HG03196 (cell line): ENCODE data around the gene TAF4.

Source experiments
- ATAC-seq: cut with Tn5 transposase; IDR thresholded peaks from one replicate; pipeline ENCODE4 v1.9.1; 2021; ENCODE audit not compliant: unreplicated experiment

TAF4 gene

DNA sequence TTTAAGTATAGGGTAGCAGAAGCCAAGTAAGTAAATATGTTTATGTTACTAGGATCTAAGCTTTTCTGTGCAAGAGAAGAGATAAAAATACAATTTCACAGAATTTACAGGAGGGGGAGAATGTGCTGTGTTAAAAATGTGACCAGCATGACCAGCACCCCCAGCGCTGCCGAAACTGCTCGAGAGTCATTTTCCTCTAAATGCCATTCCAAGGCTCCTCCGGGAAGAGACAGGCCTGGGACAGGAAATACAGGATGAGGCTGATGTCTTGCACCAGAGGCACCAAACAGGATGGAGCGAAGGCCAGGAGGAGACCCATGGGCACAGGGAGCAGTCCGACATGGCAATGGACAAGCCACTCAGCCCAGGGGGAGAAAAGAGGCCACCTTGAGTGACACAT, 21.1 kb downstream of the TAF4 start:
- ATAC-seq: no peak

DNA sequence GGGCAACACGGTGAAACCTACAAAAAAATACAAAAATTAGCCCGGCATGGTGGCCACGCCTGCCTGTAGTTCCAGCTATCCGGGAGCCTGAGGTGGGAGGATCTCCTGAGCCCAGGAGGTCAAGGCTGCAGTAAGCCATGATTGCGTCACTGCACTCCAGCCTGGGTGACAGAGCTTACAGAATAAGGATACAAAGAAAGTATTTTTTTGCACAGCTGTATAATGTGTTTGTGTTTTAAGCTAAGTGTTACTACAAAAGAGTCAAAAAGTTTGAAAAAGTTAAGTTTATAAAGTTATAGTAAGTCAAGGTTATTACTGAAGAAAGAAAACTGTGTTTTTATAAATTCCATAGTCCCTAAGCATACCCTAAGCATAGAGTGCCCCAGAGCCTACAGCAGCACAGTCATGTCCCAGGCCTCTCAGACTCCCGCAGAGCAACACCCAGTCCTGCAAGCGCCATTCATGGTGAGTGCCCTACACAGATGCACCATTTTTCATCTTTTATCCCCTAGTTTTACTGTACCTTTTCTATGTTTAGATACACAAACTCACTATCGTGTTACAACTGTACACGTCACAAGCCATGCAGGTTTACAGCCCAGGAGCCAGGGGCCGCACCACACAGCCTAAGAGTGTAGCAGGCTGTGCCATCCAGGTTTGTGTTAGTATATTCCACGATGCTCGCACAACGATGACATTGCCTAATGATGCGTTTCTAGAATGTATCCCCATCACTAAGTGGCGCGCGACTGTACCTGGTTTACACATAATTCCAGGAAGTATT, 22.4 kb downstream of the TAF4 start:
- no peak for ATAC-seq

DNA sequence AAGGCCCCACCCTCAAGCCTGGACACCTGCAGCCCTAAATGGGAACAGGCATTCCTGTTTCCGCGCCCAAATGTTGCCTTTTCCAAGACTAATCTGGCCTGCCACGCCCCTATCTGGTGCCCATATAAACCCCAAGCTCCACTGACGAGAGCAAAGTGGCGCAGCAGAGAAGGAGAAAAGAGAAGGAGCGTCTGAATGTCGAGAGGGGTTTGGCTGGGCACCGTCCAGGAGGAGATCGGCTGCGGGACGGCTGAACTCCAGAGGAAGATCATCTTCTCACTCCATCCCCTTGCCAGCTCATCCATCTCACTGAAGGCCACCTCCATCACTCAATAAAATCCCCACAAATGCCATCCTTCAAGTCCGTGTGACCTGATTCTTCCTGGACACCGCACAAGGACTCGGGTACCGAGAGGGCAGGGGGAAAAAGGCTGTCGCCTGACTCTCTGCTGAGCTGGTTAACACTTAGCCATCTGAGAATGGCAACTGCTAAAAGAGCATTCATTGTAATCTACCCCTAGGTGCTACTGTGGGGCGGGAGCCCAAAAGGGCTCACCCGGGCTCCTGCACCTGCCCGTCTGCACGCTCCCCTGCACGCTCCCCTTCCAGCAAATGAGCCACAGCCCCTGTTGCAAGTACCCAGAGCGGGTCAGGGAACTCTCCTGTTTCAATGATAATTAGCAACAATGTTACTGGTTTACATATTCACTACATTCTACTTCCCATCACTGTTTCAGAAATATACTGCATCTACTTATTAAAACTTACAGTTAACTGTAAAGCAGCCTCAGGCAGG, 23.5 kb downstream of the TAF4 start:
- ATAC-seq: no peak

DNA sequence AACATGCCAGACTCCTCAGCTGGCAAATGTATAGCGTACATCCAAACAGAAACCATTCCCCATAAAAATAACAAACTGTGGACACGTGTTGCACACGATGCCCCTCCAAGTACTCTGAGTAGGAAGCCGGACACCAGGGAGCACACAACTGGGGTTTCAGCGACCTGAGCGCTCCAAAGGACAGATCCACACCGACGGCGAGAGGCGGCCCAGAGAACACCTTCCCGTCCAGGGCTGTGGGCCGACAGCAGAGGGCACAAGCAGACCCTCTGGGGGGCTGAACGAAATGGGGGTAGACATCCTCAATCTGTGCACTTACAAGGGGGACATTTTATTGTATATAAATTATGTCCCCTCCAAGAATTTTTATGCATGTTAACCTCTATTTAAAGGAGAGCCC, 24.7 kb downstream of the TAF4 start:
- ATAC-seq: no peak

DNA sequence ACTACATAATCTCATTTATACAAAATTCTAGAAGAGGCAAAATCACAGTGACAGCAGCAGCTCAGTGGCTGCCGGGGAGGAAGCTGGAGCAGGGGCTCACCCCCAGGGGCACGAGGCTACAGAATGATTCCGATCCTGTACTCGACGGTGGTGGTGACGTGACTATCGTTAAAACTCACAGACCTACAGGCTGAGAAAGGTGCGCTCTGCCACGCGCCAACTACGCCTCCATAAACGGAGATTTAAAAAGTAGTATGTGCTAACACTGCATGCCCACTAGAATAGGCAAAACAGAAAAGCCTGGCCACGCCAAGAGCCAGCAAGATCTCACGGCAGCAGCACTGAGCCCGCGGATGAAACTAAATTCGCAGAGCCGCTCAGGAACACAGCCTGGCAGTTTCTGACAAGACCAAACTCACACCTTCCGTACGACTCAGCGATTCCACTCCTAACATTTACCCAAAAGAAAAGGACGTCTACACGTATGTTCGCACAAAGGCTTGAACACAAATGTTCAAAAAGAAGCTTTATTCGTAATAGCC, 25.2 kb downstream of the TAF4 start:
- ATAC-seq: no peak

DNA sequence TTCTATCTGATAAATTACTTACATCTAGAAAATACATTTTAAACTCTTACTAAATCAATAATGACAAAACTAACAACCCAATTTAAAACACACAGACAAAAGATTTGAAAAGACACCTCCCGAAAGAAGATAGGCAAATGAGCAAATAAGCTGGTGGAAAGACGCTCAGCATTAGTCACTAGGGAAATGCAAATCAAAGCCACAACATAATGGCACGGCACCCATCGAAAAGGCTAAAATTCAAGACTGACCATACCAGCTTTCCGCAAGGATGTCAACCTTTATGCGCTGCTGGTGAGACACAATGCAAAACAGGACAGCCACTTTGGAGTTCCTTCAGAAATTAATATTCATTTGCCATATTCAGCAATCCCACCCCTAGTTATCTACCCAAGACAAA, 25.9 kb downstream of the TAF4 start:
- no peak for ATAC-seq

DNA sequence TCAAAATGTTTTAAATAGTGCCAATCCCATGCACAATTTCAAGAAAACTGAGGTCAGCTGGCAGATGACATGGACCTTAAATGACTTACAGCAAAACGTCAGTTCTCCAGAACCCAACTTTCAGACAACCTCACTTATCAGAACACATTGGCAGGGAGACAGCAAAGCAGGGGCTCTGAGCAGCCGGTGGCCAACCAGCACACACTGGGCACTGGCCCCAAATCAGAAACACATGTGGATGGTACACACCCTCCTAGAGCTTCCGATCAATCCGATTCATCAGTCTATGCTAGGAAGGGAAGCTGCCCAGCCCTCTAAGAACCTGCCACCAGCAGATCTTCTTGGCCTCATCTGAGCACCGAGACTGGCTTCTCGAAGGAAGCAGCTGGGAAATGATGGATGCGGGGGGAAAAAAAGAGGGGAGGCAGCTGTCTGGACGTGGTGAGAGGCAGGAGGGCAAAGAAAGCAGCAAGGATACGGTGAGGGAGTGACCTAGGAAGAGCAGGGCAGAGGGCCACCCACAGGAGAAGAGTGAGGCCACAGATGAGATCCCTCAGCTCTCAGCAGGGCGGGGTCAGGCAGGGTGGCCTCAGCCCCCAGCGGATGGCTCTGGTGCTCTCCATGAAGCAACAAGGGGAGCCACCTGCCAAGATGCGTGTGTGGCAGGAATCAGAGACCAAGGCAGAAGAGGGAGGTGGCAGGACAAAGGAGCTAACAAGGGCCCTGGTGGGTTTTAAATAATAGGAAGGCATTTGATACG, 32.9 kb downstream of the TAF4 start:
- no peak for ATAC-seq

DNA sequence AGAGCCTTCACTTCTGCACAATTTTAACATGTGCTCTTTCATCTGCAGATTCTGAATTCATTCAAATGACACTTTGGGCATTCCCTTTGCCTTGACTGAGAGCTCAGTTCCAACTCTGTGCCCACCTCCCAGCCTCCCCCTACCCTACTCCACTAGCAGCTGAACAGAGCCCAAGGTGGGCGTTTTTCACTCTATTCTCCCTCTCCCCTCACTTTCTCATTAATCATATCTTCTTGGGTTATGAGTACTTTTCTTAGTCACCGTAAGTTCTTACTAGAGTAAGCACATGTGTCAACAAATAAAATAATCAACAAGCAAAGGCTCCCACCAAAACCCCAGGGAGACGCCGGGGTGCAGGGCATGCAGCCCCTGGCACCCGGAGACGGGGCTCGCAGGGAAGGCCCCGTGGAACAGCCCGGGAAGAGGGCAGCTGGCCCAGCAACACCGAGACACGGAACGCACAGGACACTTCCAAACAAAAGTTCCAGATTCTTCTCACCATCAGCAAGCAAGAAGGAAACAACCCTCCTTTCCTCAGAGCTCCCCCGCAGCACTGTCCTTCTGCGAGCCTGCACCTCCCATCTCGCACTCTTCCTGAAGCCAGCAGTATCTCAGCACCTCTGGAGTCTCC, 34.1 kb downstream of the TAF4 start:
- no peak for ATAC-seq

DNA sequence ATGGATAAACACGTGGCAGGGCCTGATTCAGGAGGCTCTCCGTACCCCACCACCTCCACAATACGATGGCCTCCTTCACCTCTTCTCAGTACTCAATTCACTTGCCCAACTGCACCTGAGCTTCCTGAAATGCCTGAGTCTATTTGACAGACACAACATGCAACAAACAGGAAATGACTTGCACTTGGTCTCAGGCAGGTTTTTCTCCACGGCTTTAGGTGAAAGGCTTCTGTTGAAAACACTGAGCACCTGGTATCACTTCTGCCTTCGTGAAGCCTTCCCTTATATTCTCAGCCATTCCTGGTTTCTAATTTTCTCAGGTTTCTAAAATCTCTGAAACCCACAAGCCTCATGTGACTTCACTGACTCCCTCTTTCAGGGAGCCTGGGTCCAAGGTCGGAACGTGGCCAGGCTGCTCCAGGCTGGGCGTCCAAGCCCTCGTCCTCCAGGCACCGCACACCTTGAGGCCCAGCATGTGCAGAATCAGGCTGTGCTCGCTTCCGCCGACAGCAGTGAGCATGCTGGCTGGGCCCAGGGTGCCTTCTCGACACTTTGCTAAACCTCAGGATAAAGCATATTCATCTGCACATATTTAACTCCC, 34.7 kb downstream of the TAF4 start:
- no peak for ATAC-seq

DNA sequence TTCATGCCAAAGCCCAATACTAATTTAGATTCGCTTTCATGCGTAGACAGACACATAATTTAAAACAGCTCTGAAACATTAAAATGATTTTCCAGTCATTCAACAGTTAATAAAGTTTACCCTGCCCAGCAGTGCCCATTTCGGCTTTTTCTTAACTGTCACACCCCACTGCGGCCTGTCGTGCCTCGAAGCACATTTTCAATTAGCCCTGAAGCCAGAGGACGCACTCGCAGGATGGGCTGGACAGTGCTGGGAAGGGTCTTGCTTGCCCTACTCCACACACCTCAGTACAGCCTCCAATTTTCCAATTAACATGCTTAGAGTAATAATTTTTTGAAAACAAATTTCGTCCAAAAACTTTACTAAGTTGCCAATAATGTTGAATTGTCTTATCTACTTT, 35.3 kb downstream of the TAF4 start:
- no peak for ATAC-seq

DNA sequence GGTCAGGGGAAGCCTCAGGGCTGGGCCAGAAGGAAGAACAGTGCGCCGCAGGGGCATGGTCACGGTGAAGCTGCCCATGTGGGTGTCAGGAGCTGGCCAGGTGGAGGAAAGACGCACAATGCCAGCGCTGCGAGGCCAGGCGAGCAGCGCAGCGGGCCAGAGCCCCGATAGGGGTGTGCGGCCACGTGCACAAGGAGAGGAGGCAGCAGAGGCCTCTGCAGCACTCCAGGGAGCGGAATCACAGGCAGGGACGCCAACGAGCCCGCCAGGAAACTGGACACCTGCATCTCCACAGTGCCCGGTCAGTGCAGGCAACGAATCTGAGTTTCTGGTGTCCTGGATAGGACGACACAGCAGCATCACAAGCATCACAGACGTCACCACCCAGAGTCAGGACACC, 35.7 kb downstream of the TAF4 start:
- ATAC-seq: no peak

DNA sequence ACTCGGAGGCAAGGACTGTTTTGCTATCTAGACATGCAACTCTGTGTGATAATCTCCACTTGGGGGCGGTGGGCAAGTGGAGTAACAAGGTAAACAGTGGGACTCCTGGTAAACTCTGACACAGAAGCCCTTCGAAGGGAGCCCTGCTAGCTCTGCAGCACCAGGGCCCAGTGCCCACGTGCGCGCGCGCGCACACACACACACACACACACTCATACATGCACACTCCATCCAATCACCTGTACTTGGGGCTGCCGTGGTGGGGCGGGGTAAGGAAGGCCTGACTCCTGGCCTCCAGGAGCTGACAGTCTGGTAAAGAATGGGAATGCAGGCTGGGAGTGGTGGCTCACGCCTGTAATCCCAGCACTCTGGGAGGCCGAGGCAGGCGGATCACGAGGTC, 36.4 kb downstream of the TAF4 start:
- no peak for ATAC-seq

DNA sequence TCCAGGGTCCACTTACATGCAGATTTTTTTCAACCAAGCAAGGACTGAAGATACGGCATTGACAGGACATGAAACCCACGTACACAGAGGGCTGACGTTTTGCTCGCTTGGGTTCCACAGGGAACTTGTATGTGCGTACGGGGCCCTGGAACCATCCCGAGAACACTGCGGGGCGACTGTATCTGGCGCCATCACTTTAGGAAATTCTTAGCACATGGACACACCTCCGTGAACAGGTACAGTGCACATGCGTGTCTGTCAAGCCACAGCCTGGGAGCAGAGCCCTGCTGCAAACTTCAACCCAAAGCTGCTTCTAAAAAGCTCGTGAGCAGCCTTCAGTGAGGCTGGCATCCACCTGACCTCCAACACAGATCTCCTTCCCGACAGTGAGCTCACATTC, 37.3 kb downstream of the TAF4 start:
- ATAC-seq: no peak

DNA sequence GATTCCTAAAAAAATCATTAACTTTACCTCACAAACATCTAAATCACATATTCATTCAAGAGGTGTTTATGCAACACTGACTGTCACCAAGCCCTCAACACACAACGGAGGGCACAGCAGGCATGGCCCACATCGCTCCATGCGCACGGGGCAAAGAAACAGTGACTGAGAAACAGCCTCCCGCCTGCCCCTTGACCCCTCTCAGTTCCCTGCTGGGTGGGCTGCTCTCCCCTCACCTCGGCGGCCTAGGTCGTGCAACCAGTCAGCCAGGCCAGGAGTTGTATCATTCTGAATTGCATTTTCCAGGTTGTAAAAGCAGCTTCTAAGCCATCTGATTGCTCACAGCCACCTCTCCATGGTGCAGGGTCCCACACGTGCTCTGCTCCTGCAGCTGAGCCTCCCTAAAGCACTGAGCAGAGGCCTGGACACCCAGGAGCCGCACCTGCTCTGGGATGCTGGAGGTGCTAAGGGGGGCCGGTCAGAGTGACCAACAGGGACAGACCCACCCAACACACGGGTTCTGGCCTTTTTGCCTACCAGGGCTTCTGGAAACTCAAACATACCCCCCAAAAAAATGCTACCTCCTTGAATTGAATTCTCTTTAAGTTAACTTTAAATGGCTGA, 37.9 kb downstream of the TAF4 start:
- no peak for ATAC-seq

DNA sequence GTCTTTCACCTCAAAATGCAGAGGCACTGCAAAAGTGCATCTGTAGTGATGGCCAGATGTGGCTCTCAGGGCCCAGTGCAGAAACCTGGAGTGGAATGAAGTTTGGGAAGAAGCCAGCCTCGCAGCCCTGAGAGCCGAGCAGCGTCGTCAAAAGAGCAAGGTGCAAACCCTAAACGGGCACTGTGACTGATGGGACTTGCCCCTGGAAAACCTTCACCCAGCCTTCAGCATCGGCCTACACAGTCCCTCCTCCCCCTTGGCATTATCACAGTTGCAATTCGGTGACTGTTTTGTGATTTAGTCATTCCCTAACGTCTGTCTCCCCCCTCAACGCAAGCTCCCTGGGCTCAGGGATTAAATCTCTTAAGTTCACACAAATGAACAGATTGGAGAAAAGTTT, 38.6 kb downstream of the TAF4 start:
- no peak for ATAC-seq

DNA sequence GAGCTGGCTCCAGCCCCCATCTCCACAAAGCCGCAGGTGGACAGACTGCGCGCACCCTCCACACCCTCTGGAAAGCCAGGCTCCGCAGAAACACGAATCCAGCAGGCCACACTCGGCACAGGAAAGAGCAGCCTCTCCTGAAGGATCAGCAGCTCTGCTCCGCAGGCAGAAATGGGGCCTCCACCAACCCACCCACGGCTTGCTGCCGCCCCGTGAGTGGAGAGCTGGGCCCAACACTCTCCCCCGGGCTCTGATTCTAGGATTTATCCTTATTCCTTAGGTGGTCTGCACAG, 39.2 kb downstream of the TAF4 start:
- no peak for ATAC-seq

DNA sequence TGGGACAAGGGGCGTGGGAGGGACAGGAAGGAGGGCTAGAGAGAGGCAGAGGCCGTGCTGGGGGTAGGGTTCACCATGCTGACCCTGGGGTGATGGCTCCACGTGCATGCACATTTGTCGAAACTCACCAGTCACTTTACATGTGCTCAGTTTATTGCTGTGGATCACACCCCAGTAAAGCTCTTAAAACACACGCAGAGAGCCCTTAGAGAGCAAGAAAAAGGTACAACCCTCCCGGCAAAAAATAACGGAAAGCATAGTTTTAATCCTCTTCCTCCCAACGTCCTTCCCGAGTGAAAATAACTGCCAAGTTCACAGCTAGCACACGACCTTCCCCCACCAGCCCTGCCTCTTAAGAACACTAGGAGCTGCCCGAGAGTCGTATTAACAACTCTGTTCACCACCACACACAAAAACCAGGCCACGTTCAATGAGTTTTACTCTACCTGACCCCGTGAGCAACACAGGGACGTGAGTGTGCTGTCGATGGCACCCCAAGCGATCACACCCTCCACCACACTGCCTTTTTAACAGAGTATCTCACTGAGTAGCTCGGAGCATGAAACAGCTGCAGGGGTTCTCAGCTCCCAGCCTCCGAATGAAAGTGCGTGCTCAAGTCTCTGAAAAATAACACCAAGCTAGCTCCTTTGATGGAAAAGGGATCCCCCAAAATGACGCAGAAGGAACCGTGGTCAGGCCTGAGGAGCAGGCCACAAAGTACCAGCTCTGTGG, 39.7 kb downstream of the TAF4 start:
- ATAC-seq: no peak

DNA sequence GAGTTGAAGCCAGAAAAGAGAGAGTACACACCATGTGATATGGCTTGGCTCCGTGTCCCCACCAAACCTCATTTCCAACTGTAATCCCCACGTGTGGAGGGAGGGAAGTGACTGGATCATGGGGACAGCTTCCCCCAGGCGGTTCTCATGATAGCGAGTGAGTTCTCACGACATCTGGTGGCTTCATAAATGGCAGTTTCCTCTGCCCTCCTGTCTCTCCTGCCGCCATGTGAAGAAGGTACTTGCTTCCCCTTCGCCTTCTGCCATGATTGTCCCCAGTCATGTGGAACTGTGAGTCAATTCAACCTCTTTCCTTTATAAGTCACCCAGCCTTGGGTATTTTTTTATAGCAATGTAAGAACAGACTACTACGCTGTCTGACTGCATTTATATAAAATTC, 40.3 kb downstream of the TAF4 start:
- ATAC-seq: no peak

DNA sequence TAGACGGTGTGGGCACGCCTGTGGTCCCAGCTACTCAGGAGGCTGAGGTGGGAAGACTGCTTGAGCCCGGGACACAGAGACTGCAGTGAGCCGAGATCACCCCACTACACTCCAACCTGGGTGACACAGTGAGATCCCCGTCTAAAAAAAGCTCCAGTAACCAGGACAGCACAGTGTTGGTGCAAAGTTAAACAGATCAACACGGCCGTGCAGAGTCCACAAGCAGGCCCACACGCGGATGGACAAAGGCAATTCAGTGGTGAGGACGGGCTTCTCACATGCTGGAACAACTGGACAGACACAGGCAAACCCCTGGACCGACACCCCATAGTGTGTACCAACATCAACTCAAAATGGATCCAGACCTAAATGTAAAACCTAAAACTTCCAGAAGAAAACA, 41.7 kb downstream of the TAF4 start:
- no peak for ATAC-seq
